Keratinocyte (primary cell): ENCODE results near the gene PLEKHN1. TPM values are rescaled to one million over a fixed set of nuclear protein-coding genes. Genes with fewer than 3 reads are reported as not detected.

Experiments used
- DNase-seq: peaks from one replicate; pipeline ENCODE4 v3.0.0-alpha.2; 2011; ENCODE audit warnings: low read depth, missing footprints, low spot score
- FAIRE-seq: peaks from 2 replicates; lab custom pipeline; 2011; peaks lifted over from hg19 to GRCh38; lab: Jason Lieb, UNC
- H2AFZ ChIP-seq: 2 replicates; pipeline ENCODE4 v1.6.0; 2012; ENCODE audit warnings: low read length, control low read depth, inconsistent platforms; ENCODE audit not compliant: control insufficient read depth
- H3K27ac ChIP-seq: 2 replicates; pipeline ENCODE4 v1.5.1; 2011; ENCODE audit warnings: low read length; ENCODE audit not compliant: control insufficient read depth, insufficient read depth
- H3K27me3 ChIP-seq: 3 replicates; pipeline ENCODE4 v1.6.0; 2011; ENCODE audit warnings: low read length; ENCODE audit not compliant: control insufficient read depth, insufficient read depth; ENCODE audit errors: extremely low read depth
- H3K36me3 ChIP-seq, 2 experiments: 2 replicates in 1 of 2; 3 replicates in 1 of 2; pipeline ENCODE4 v1.5.1; 2011; ENCODE audit warnings: low read length in 2 of 2, mild to moderate bottlenecking in 1 of 2; ENCODE audit not compliant: control insufficient read depth in 2 of 2, insufficient read depth in 2 of 2; ENCODE audit errors: extremely low read depth in 1 of 2
- H3K4me1 ChIP-seq: 3 replicates; pipeline ENCODE4 v1.5.1; 2011; ENCODE audit warnings: low read length; ENCODE audit not compliant: control insufficient read depth, insufficient read depth; ENCODE audit errors: extremely low read depth
- H3K4me2 ChIP-seq: 3 replicates; pipeline ENCODE4 v1.6.0; 2011; ENCODE audit warnings: low read depth, low read length; ENCODE audit not compliant: control insufficient read depth, insufficient read depth; ENCODE audit errors: extremely low read depth
- H3K4me3 ChIP-seq, 3 experiments: fragments of 200-600 bp in 1 of 3; sonication (generic) in 1 of 3; 2 replicates in 2 of 3; 3 replicates in 1 of 3; pipeline ENCODE4 v1.5.1; 2011 to 2016; ENCODE audit warnings: low read length in 3 of 3, mild to moderate bottlenecking in 3 of 3, control low read depth in 2 of 3, inconsistent platforms in 1 of 3, low read depth in 1 of 3, mixed read lengths in 1 of 3, mixed run types in 1 of 3, moderate library complexity in 1 of 3; ENCODE audit not compliant: control insufficient read depth in 2 of 3, insufficient read depth in 2 of 3; ENCODE audit errors: extremely low read depth in 1 of 3
- H3K79me2 ChIP-seq: 2 replicates; pipeline ENCODE4 v1.6.0; 2012; ENCODE audit warnings: low read length; ENCODE audit not compliant: control insufficient read depth, insufficient read depth
- H3K9ac ChIP-seq: 3 replicates; pipeline ENCODE4 v1.6.0; 2011; ENCODE audit warnings: low read length; ENCODE audit not compliant: control insufficient read depth, insufficient read depth; ENCODE audit errors: extremely low read depth
- H3K9me1 ChIP-seq: 3 replicates; pipeline ENCODE4 v1.6.0; 2011; ENCODE audit warnings: low read length; ENCODE audit not compliant: control insufficient read depth, insufficient read depth; ENCODE audit errors: extremely low read depth
- H3K9me3 ChIP-seq: 2 replicates; pipeline ENCODE4 v1.5.1; 2012; ENCODE audit warnings: low read depth, low read length; ENCODE audit not compliant: control insufficient read depth
- H4K20me1 ChIP-seq: 3 replicates; pipeline ENCODE4 v1.6.0; 2011; ENCODE audit warnings: low read length; ENCODE audit not compliant: control insufficient read depth, insufficient read depth; ENCODE audit errors: extremely low read depth
- EZH2 ChIP-seq: IDR thresholded peaks from one replicate; pipeline ENCODE4 v1.6.1; 2012; ENCODE audit warnings: inconsistent platforms, mild to moderate bottlenecking, low read length, moderate library complexity
- dilution Hi-C: fragments of 300-500 bp; cut with MboI; formaldehyde crosslinking; loops from one replicate; pipeline ENCODE4 v1.7.0; 2020; ENCODE audit warnings: low sequenced_read_pairs; ENCODE audit not compliant: extremely low pct_ligation_motif_present
- polyA plus RNA-seq, 5 experiments: library from polyadenylated mRNA; depleted of rRNA in 3 of 5; stranded (reverse) in 3 of 5; stranded (forward) in 1 of 5; unstranded in 1 of 5; fragments of >200 nt; gene quantifications; 1 replicate in 1 of 5; 2 replicates in 3 of 5; 3 replicates in 1 of 5; pipeline versions ENCODE4 v1.2.1 to v1.2.3, GENCODE V29; 2011 to 2012; ENCODE audit warnings: missing spikeins in 2 of 5, low read depth in 1 of 5, low replicate concordance in 1 of 5
- TF ChIP-seq, protein P1 (sequence below), 3 experiments: IDR thresholded peaks in 1 of 3; conservative IDR thresholded peaks in 1 of 3; optimal IDR thresholded peaks in 1 of 3; 2 replicates in 2 of 3; 3 replicates in 1 of 3; pipeline versions ENCODE3 to v1.5.1; 2011; ENCODE audit warnings: low read length in 3 of 3, mild to moderate bottlenecking in 3 of 3, moderate library complexity in 2 of 3, control low read depth in 1 of 3, inconsistent platforms in 1 of 3; ENCODE audit not compliant: insufficient read depth in 2 of 3; ENCODE audit errors: extremely low read depth in 1 of 3

The PLEKHN1 gene
- polyA plus RNA-seq, 1 donor (not counting 4 experiments of a cell fraction or from before 2014, with no cell fraction given), result 2.5 TPM

DNA sequence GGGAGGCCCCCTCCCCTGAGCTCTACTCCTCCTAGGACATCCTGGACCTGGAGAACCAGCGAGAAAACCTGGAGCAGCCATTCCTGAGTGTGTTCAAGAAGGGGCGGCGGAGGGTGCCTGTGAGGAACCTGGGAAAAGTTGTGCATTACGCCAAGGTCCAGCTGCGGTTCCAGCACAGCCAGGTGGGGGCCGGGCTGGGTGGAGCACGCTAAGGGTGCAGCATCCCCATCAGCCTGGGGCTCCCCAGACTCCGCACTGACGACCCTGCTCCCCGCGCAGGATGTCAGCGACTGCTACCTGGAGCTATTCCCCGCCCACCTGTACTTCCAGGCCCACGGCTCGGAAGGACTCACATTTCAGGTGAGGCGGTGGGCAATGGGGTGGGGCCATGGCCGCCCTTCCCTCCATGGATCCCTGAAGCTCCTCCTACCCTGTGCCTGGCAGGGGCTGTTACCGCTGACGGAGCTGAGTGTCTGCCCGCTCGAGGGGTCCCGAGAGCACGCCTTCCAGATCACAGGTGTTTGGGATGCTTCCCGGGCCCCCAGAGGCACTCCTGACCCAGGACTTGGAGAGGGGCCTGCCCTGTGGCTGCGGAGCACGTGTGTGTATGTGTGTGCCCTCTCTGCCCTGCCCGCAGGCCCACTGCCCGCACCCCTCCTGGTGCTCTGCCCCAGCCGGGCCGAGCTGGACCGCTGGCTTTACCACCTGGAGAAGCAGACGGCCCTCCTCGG is 4.1 kb downstream of the PLEKHN1 start:
- Histone ChIP-seq H3K27ac (no peak overlapping the region), H3K9me1 (no peaks in the 10 kb centered on the region), H3K4me1 (peaks cover 13% of the 10 kb centered on the region), H3K27me3 (no peaks in the 10 kb centered on the region), H3K9ac (no peak overlapping the region), H2AFZ (no peak overlapping the region), H3K4me2 (no peak overlapping the region), H3K79me2 (no peaks in the 10 kb centered on the region), H3K9me3 (no peaks in the 10 kb centered on the region), H3K36me3 (peaks cover 0 to 3% of the 10 kb centered on the region in 2 experiments), H4K20me1 (no peaks in the 10 kb centered on the region), H3K4me3 (no peak overlapping the region)
- FAIRE-seq (no peak), DNase-seq (no peak)
- dilution Hi-C loops, result no loop called here
- TF ChIP-seq, protein P1, sequence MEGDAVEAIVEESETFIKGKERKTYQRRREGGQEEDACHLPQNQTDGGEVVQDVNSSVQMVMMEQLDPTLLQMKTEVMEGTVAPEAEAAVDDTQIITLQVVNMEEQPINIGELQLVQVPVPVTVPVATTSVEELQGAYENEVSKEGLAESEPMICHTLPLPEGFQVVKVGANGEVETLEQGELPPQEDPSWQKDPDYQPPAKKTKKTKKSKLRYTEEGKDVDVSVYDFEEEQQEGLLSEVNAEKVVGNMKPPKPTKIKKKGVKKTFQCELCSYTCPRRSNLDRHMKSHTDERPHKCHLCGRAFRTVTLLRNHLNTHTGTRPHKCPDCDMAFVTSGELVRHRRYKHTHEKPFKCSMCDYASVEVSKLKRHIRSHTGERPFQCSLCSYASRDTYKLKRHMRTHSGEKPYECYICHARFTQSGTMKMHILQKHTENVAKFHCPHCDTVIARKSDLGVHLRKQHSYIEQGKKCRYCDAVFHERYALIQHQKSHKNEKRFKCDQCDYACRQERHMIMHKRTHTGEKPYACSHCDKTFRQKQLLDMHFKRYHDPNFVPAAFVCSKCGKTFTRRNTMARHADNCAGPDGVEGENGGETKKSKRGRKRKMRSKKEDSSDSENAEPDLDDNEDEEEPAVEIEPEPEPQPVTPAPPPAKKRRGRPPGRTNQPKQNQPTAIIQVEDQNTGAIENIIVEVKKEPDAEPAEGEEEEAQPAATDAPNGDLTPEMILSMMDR (optimal IDR thresholded peaks at IDR 0.05 in 1 of 3, IDR thresholded peaks at IDR 0.05 in 1 of 3, conservative IDR thresholded peaks at IDR 0.05 in 1 of 3; ENCODE audit: extremely low read depth in 1 of 3, insufficient read depth in 2 of 3, low read length in 3 of 3), result no peak
- TF ChIP-seq EZH2, result no peak

DNA sequence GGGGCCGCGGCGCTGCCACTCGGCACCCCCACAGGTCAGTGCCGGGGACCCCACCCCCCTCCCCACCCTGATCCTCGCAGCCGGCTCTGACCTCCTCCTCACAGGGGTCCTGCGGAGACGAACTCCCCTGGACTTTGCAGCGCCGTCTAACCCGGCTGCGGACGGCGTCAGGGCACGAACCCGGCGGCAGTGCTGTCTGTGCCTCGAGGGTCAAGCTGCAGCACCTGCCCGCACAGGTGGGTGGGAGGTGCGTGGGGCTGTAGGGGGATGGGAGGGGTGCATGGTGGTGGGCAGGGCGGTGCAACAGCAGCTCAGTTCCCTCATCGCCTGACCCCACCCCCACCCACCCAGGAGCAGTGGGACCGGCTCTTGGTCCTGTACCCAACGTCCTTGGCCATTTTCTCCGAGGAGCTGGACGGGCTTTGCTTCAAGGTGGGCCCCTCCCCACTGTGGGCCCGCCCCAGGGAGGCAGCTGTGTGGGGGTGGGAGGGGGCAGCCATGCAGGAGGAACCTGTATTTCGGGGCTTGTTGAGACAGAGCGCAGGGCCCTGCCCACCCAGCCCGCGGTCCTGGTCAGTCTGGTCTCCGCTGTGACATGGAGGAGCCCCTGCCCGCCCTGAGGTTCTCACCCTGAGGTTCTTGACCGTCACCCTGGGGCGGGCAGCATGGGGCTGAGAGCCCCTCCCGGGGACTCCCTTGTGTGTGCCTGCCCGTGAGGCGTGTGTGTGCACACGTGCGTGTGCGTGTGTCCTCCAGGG is 4.9 kb downstream of the PLEKHN1 start:
- H3K9me1 ChIP-seq, result no peaks in the 10 kb centered on the region
- FAIRE-seq, result no peak
- no peaks in the 10 kb centered on the region for H3K27me3 ChIP-seq
- no peak overlapping the region for H3K27ac ChIP-seq
- H3K9me3 ChIP-seq, result no peaks in the 10 kb centered on the region
- H3K4me1 ChIP-seq, result peaks cover 12% of the 10 kb centered on the region
- H3K4me3 ChIP-seq, result no peak overlapping the region
- TF ChIP-seq, protein P1 (optimal IDR thresholded peaks at IDR 0.05 in 1 of 3, IDR thresholded peaks at IDR 0.05 in 1 of 3, conservative IDR thresholded peaks at IDR 0.05 in 1 of 3; ENCODE audit: extremely low read depth in 1 of 3, insufficient read depth in 2 of 3, low read length in 3 of 3), result no peak
- no peak for TF ChIP-seq EZH2
- no peaks in the 10 kb centered on the region for H3K79me2 ChIP-seq
- dilution Hi-C loops, result no loop called here
- peaks cover 0 to 3% of the 10 kb centered on the region in 2 experiments for H3K36me3 ChIP-seq
- H2AFZ ChIP-seq, result no peak overlapping the region
- no peak for DNase-seq
- H3K4me2 ChIP-seq, result no peak overlapping the region
- H4K20me1 ChIP-seq, result no peaks in the 10 kb centered on the region
- no peak overlapping the region for H3K9ac ChIP-seq
